ENCODE results near the gene BST2.
A peak's percentile ranks its signal among the peaks of the same experiment; 100 is the strongest.

The BST2 gene

DNA sequence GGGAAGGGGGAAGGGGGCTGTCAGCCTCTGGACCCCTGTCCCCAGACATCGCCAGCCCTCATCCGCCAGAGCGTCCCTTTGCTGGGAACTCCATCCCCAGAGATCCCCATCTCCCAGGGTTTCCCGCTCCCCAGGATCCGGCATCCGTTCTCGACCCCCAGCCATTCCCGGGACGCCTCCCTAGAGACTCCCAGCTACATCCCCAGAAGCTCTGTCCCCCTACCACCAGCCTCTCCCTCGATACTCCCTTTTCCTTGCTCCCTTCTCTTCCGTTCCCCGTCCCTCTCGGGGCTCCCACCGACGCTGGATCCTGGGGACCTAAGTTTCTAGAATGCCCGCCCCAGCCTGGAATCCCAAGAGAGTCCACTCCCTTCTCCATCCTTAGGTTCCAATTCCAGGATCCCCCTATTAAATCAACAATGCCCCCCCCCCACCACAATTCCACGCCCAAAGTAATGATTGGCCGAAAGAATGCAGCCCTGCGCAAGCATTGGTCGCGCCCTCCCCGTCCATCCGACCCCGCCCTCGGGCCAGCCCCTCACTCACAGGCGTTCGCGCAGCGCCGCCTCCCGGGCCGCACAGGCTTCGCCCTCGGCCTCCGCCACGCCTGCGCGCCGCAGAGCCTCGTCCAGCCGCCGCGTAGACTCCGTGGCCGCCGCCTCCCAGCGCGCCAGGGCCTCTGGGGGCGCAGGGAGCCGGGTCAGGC, 14.6 kb downstream of the BST2 start (continued):
- TF ChIP-seq ZFP69B (tag by site-specific recombination; IDR thresholded peaks at IDR 0.05), result 0 out of 2 replicates have a peak, but pooled peaks have one; percentile 22
- no peak for TF ChIP-seq ZBTB1 (tag by site-specific recombination; IDR thresholded peaks at IDR 0.05)
- peak; percentile 96 for TF ChIP-seq ZBTB17 (tag by site-specific recombination; IDR thresholded peaks at IDR 0.05)
- peak; percentile 57; the same call in 1 of the 2 replicates for TF ChIP-seq SCRT2 (tag by site-specific recombination; IDR thresholded peaks at IDR 0.05)
- TF ChIP-seq ZNF335 (tag by site-specific recombination; conservative IDR thresholded peaks at IDR 0.05), result peak; percentile 56; the same call in 1 of the 2 replicates
- peak; percentile 62 for TF ChIP-seq ZXDB (tag by site-specific recombination; IDR thresholded peaks at IDR 0.05)
- TF ChIP-seq ZNF837 (tag by site-specific recombination; IDR thresholded peaks at IDR 0.05), result no peak
- TF ChIP-seq SP7 (tag by site-specific recombination; IDR thresholded peaks at IDR 0.05), result 0 out of 2 replicates have a peak, but pooled peaks have one; percentile 28
- TF ChIP-seq KLF10 (tag by site-specific recombination; IDR thresholded peaks at IDR 0.05), result peak; percentile 98
- TF ChIP-seq KLF16 (tag by site-specific recombination; IDR thresholded peaks at IDR 0.05), result peak; percentile 81
- TF ChIP-seq ZNF433 (tag by site-specific recombination; IDR thresholded peaks at IDR 0.05; ENCODE audit: low read depth), result no peak
- no peak for TF ChIP-seq ZNF785 (tag by site-specific recombination; IDR thresholded peaks at IDR 0.05)
- TF ChIP-seq, protein P1, sequence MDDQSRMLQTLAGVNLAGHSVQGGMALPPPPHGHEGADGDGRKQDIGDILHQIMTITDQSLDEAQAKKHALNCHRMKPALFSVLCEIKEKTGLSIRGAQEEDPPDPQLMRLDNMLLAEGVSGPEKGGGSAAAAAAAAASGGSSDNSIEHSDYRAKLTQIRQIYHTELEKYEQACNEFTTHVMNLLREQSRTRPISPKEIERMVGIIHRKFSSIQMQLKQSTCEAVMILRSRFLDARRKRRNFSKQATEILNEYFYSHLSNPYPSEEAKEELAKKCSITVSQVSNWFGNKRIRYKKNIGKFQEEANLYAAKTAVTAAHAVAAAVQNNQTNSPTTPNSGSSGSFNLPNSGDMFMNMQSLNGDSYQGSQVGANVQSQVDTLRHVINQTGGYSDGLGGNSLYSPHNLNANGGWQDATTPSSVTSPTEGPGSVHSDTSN (CRISPR knock-in tag; IDR thresholded peaks at IDR 0.05), result 0 out of 2 replicates have a peak, but pooled peaks have one; percentile 71
- no peak for TF ChIP-seq ZNF221 (tag by site-specific recombination; IDR thresholded peaks at IDR 0.05; ENCODE audit: borderline replicate concordance)
- peak; percentile 73 for TF ChIP-seq ZEB2 (tag by site-specific recombination; IDR thresholded peaks at IDR 0.05)
- no peak for TF ChIP-seq ZNF174 (tag by site-specific recombination; IDR thresholded peaks at IDR 0.05)
- TF ChIP-seq, protein P2, sequence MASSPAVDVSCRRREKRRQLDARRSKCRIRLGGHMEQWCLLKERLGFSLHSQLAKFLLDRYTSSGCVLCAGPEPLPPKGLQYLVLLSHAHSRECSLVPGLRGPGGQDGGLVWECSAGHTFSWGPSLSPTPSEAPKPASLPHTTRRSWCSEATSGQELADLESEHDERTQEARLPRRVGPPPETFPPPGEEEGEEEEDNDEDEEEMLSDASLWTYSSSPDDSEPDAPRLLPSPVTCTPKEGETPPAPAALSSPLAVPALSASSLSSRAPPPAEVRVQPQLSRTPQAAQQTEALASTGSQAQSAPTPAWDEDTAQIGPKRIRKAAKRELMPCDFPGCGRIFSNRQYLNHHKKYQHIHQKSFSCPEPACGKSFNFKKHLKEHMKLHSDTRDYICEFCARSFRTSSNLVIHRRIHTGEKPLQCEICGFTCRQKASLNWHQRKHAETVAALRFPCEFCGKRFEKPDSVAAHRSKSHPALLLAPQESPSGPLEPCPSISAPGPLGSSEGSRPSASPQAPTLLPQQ (tag by site-specific recombination; IDR thresholded peaks at IDR 0.05), result peak; percentile 65
- TF ChIP-seq ZNF341 (tag by site-specific recombination; IDR thresholded peaks at IDR 0.05; ENCODE audit: low read depth), result peak; percentile 69
- TF ChIP-seq ZNF214 (tag by site-specific recombination; IDR thresholded peaks at IDR 0.05; ENCODE audit: borderline replicate concordance), result no peak
- TF ChIP-seq, protein P3, sequence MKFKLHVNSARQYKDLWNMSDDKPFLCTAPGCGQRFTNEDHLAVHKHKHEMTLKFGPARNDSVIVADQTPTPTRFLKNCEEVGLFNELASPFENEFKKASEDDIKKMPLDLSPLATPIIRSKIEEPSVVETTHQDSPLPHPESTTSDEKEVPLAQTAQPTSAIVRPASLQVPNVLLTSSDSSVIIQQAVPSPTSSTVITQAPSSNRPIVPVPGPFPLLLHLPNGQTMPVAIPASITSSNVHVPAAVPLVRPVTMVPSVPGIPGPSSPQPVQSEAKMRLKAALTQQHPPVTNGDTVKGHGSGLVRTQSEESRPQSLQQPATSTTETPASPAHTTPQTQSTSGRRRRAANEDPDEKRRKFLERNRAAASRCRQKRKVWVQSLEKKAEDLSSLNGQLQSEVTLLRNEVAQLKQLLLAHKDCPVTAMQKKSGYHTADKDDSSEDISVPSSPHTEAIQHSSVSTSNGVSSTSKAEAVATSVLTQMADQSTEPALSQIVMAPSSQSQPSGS (tag by site-specific recombination; IDR thresholded peaks at IDR 0.05; ENCODE audit: low read depth), result no peak
- peak; percentile 76 for TF ChIP-seq KLF9 (tag by site-specific recombination; IDR thresholded peaks at IDR 0.05; ENCODE audit: low read depth)
- no peak for TF ChIP-seq ZNF501 (tag by site-specific recombination; IDR thresholded peaks at IDR 0.05)
- no peak for TF ChIP-seq ZNF140 (tag by site-specific recombination; IDR thresholded peaks at IDR 0.05)
- TF ChIP-seq ZNF510 (tag by site-specific recombination; IDR thresholded peaks at IDR 0.05; ENCODE audit: insufficient replicate concordance), result no peak
- TF ChIP-seq, protein P4, sequence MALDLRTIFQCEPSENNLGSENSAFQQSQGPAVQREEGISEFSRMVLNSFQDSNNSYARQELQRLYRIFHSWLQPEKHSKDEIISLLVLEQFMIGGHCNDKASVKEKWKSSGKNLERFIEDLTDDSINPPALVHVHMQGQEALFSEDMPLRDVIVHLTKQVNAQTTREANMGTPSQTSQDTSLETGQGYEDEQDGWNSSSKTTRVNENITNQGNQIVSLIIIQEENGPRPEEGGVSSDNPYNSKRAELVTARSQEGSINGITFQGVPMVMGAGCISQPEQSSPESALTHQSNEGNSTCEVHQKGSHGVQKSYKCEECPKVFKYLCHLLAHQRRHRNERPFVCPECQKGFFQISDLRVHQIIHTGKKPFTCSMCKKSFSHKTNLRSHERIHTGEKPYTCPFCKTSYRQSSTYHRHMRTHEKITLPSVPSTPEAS (tag by site-specific recombination; IDR thresholded peaks at IDR 0.05), result no peak
- no peak; the same call in 1 of the 2 replicates for TF ChIP-seq ZNF10 (tag by site-specific recombination; IDR thresholded peaks at IDR 0.05)
- no peak for TF ChIP-seq ZNF114 (tag by site-specific recombination; IDR thresholded peaks at IDR 0.05)
- TF ChIP-seq MYNN (tag by site-specific recombination; IDR thresholded peaks at IDR 0.05; ENCODE audit: borderline replicate concordance), result no peak
- TF ChIP-seq, protein P5, sequence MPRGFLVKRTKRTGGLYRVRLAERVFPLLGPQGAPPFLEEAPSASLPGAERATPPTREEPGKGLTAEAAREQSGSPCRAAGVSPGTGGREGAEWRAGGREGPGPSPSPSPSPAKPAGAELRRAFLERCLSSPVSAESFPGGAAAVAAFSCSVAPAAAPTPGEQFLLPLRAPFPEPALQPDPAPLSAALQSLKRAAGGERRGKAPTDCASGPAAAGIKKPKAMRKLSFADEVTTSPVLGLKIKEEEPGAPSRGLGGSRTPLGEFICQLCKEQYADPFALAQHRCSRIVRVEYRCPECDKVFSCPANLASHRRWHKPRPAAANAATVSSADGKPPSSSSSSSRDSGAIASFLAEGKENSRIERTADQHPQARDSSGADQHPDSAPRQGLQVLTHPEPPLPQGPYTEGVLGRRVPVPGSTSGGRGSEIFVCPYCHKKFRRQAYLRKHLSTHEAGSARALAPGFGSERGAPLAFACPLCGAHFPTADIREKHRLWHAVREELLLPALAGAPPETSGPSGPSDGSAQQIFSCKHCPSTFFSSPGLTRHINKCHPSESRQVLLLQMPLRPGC (tag by site-specific recombination; IDR thresholded peaks at IDR 0.05), result no peak
- TF ChIP-seq ZBTB20 (tag by site-specific recombination; IDR thresholded peaks at IDR 0.05), result peak; percentile 26; the same call in 1 of the 2 replicates
- TF ChIP-seq, protein P6, sequence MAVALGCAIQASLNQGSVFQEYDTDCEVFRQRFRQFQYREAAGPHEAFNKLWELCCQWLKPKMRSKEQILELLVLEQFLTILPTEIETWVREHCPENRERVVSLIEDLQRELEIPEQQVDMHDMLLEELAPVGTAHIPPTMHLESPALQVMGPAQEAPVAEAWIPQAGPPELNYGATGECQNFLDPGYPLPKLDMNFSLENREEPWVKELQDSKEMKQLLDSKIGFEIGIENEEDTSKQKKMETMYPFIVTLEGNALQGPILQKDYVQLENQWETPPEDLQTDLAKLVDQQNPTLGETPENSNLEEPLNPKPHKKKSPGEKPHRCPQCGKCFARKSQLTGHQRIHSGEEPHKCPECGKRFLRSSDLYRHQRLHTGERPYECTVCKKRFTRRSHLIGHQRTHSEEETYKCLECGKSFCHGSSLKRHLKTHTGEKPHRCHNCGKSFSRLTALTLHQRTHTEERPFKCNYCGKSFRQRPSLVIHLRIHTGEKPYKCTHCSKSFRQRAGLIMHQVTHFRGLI (tag by site-specific recombination; IDR thresholded peaks at IDR 0.05), result no peak
- TF ChIP-seq GLIS2 (tag by site-specific recombination; IDR thresholded peaks at IDR 0.05), result peak; percentile 85

Data from HEK293 (cell line).